Right lobe of liver (tissue), 6 donors: ENCODE results near the gene CFAP107. TPM values are rescaled to one million over a fixed set of nuclear protein-coding genes. Genes with fewer than 3 reads are reported as not detected.

Experiments used
- ATAC-seq, 4 donors: fragments of 200-7000 bp; cut with Tn5 transposase; one replicate each; pipeline ENCODE4 v1.9.1; 2020; ENCODE audit warnings: mild to moderate bottlenecking in 4 of 4, moderate library complexity in 4 of 4
- DNase-seq, 3 donors: peaks; one replicate each; pipeline ENCODE4 v3.0.0-alpha.2; 2020
- H3K27ac ChIP-seq, 3 donors: fragments of 200-600 bp; one replicate each; pipeline ENCODE4 v1.8.0; 2022
- H3K27me3 ChIP-seq, 2 donors: fragments of 200-600 bp; one replicate each; pipeline ENCODE4 v1.8.0; 2022
- H3K36me3 ChIP-seq, 4 donors: fragments of 200-600 bp; sonication (generic) in 1 of 4; one replicate each; pipeline versions ENCODE4 v1.5.1 to v1.8.0; 2017 to 2022; ENCODE audit warnings: control low read depth in 1 of 4
- H3K4me1 ChIP-seq, 4 donors: fragments of 200-600 bp; sonication (generic) in 1 of 4; one replicate each; pipeline versions ENCODE4 v1.5.1 to v1.8.0; 2017 to 2022; ENCODE audit warnings: control low read depth in 1 of 4
- H3K4me3 ChIP-seq, 3 donors: fragments of 200-600 bp; one replicate each; pipeline ENCODE4 v1.8.0; 2022
- H3K9me3 ChIP-seq, 4 donors: fragments of 200-600 bp; sonication (generic) in 1 of 4; one replicate each; pipeline versions ENCODE4 v1.5.1 to v1.8.0; 2017 to 2022; ENCODE audit warnings: control low read depth in 1 of 4
- CTCF ChIP-seq, 4 donors: fragments of 200-600 bp in 3 of 4; fragments of 450-650 bp in 1 of 4; IDR thresholded peaks; one replicate each; pipeline versions ENCODE4 v1.5.1 to v1.8.0; 2016 to 2022; ENCODE audit warnings: antibody characterized with exemption in 4 of 4, mild to moderate bottlenecking in 2 of 4
- POLR2A ChIP-seq: fragments of 450-650 bp; IDR thresholded peaks from one replicate; pipeline ENCODE4 v1.6.1; 2017; ENCODE audit warnings: antibody characterized with exemption, mild to moderate bottlenecking
- WGBS: methylation state at CpG from one replicate; pipeline ENCODE4 v1.1.6; 2018; ENCODE audit warnings: low coverage, low lambda C conversion rate; ENCODE audit not compliant: insufficient coverage; ENCODE audit errors: missing lambda C conversion rate; 5-methylcytosine and 5-hydroxymethylcytosine counted together
- intact Hi-C, 2 donors: fragments of 100-400 bp; cut with DNase I; formaldehyde crosslinking; loops; one replicate each; pipeline versions ENCODE4 v1.11.2 to v1.14.1; 2022
- total RNA-seq, 6 experiments: library from RNA; depleted of rRNA in 2 of 6; stranded (reverse); fragments of >200 nt in 2 of 6; fragmentation: NEBNext Ultra II Directional in 3 of 6; extraction: Animal tissue kit (Norgen Biotek cat#: 25700) in 3 of 6; gene quantifications; one replicate each; pipeline versions ENCODE4 v1.1.0 to v1.2.4, GENCODE V29; 2016 to 2023
- donor health status: DM: no; HTN: yes; CAD: no.
- donor health status: DM: no; HTN: no; CAD: no.
- donor health status: DM: no; HTN: no; CAD: no.
- donor health status: DM: no; HTN: yes; CAD: no.
- donor health status: DM: no; HTN: yes; CAD: no.

CFAP107 gene
- total RNA-seq, 6 experiments from 2014 or later = not detected

GRCh38 chr1:12769976-12770505 is 24.0 kb downstream of the CFAP107 start:
- WGBS = no CpG with 5 or more reads among the region's 7 CpGs
- Histone ChIP-seq H3K27me3 (no peaks in the 10 kb centered on the region), H3K36me3 (no peaks in the 10 kb centered on the region), H3K4me1 (no peaks in the 10 kb centered on the region), H3K27ac (no peak overlapping the region), H3K4me3 (no peak overlapping the region), H3K9me3 (no peaks in the 10 kb centered on the region)
- intact Hi-C loops = no loop called here
- ATAC-seq = no peak
- TF ChIP-seq POLR2A = no peak
- no peak for TF ChIP-seq CTCF (IDR thresholded peaks at IDR 0.05)
- DNase-seq = no peak

GRCh38 chr1:12770620-12771019 is 24.6 kb downstream of the CFAP107 start:
- DNase-seq (no peak), ATAC-seq (no peak)
- intact Hi-C loops = no loop called here
- Histone ChIP-seq H3K36me3 (no peaks in the 10 kb centered on the region), H3K27ac (no peak overlapping the region), H3K9me3 (no peaks in the 10 kb centered on the region), H3K4me3 (no peak overlapping the region), H3K4me1 (no peaks in the 10 kb centered on the region), H3K27me3 (no peaks in the 10 kb centered on the region)
- 73% methylated on average over 2 of the region's 2 CpGs for WGBS
- TF ChIP-seq POLR2A = no peak
- no peak for TF ChIP-seq CTCF (IDR thresholded peaks at IDR 0.05)

- Histone ChIP-seq H3K27me3 (no peaks in the 10 kb centered on the region), H3K36me3 (no peaks in the 10 kb centered on the region), H3K4me3 (no peak overlapping the region), H3K9me3 (no peaks in the 10 kb centered on the region), H3K27ac (no peak overlapping the region), H3K4me1 (no peaks in the 10 kb centered on the region)
- ATAC-seq = no peak
- TF ChIP-seq CTCF (IDR thresholded peaks at IDR 0.05) (no peak), POLR2A (no peak)
- 29% methylated on average over 4 of the region's 5 CpGs for WGBS
- intact Hi-C loops = no loop called here
- DNase-seq = no peak
Measured at GRCh38 chr1:12771186-12771585, 25.2 kb downstream of the CFAP107 start.

- Histone ChIP-seq H3K9me3 (no peaks in the 10 kb centered on the region), H3K36me3 (no peaks in the 10 kb centered on the region), H3K27ac (no peak overlapping the region), H3K4me3 (no peak overlapping the region), H3K27me3 (no peaks in the 10 kb centered on the region), H3K4me1 (no peaks in the 10 kb centered on the region)
- DNase-seq (no peak), ATAC-seq (no peak)
- TF ChIP-seq POLR2A (no peak), CTCF (IDR thresholded peaks at IDR 0.05) (no peak)
- 61% methylated on average over 2 of the region's 5 CpGs for WGBS
- intact Hi-C loops = no loop called here
Measured at GRCh38 chr1:12772520-12772919, 26.5 kb downstream of the CFAP107 start.

- TF ChIP-seq CTCF (IDR thresholded peaks at IDR 0.05) = no peak
- no peak for TF ChIP-seq POLR2A
- Histone ChIP-seq H3K4me3 (no peak within 1 kb of the TSS), H3K27me3 (no peaks in the 10 kb centered on the region), H3K27ac (no peak within 1 kb of the TSS), H3K9me3 (no peaks in the 10 kb centered on the region), H3K36me3 (no peaks in the 10 kb centered on the region), H3K4me1 (no peaks in the 10 kb centered on the region)
- intact Hi-C loops = no loop called here
- DNase-seq = no peak
- no peak for ATAC-seq
- 62% methylated on average over 5 of the region's 5 CpGs for WGBS
Measured at GRCh38 chr1:12773438-12773837, 27.4 kb downstream of the CFAP107 start, which contains the start of gene PRAMEF12. Gene PRAMEF12 (plus strand): TSS chr1:12773738. CDS start chr1:12774868, 1,130 bp downstream.
